WTC11 (cell line): ENCODE results near the gene ZSCAN10. TPM values are rescaled to one million over a fixed set of nuclear protein-coding genes. Genes with fewer than 3 reads are reported as not detected.
"Not testable (repeated sequence)": the region's sequence is repeated elsewhere in the genome, so short reads cannot be mapped to it uniquely, and the experiment has no call there.

Experiments
- ATAC-seq: fragments of 200-7000 bp; cut with Tn5 transposase; 2 replicates; pipeline ENCODE4 v1.10.0; 2021; ENCODE audit warnings: mild to moderate bottlenecking, moderate library complexity
- CTCF ChIA-PET: fragments of 300-600 bp; sonication (Branson Sonifier 250); formaldehyde crosslinking; loops from one replicate; lab custom pipeline; 2021; ENCODE audit warnings: antibody characterized with exemption; lab: Charles Lee
- POLR2A ChIA-PET: fragments of 350-600 bp; sonication (Branson Sonifier 250); formaldehyde crosslinking; loops from one replicate; lab custom pipeline; 2021; ENCODE audit warnings: antibody characterized with exemption; lab: Charles Lee
- DNase-seq: peaks from one replicate; pipeline ENCODE4 v3.0.0; 2021; ENCODE audit warnings: low spot score
- H3K27ac Mint-ChIP-seq: 2 replicates; pipeline ENCODE4 v1.8.0; 2021; ENCODE audit warnings: mixed read lengths
- H3K27me3 Mint-ChIP-seq: 2 replicates; pipeline ENCODE4 v1.8.0; 2021; ENCODE audit warnings: low read depth, mild to moderate bottlenecking, moderate library complexity, mixed read lengths
- H3K36me3 Mint-ChIP-seq: 2 replicates; pipeline ENCODE4 v1.8.0; 2021; ENCODE audit warnings: mixed read lengths
- H3K4me1 Mint-ChIP-seq: 2 replicates; pipeline ENCODE4 v1.8.0; 2022; ENCODE audit warnings: mixed read lengths
- H3K4me3 Mint-ChIP-seq: 2 replicates; pipeline ENCODE4 v1.8.0; 2021; ENCODE audit warnings: mild to moderate bottlenecking, moderate library complexity, mixed read lengths
- H3K9me3 Mint-ChIP-seq: 2 replicates; pipeline ENCODE4 v1.8.0; 2021; ENCODE audit warnings: mixed read lengths
- ATF1 ChIP-seq: sonication (generic); formaldehyde crosslinking; IDR thresholded peaks from 2 replicates; pipeline ENCODE4 v1.8.1; 2023; ENCODE audit warnings: mild to moderate bottlenecking, moderate library complexity, missing genetic modification reagents
- ATF3 ChIP-seq: sonication (generic); formaldehyde crosslinking; conservative IDR thresholded peaks from 2 replicates; pipeline ENCODE4 v1.8.1; 2022; ENCODE audit warnings: mild to moderate bottlenecking, missing genetic modification reagents
- CREM ChIP-seq: sonication (generic); formaldehyde crosslinking; IDR thresholded peaks from 2 replicates; pipeline ENCODE4 v1.8.1; 2022; ENCODE audit warnings: mild to moderate bottlenecking, missing genetic modification reagents, moderate library complexity
- FOXK1 ChIP-seq: sonication (generic); formaldehyde crosslinking; IDR thresholded peaks from 2 replicates; pipeline ENCODE4 v1.8.0; 2022; ENCODE audit warnings: mild to moderate bottlenecking, moderate library complexity, missing genetic modification reagents
- FOXP4 ChIP-seq: sonication (generic); formaldehyde crosslinking; IDR thresholded peaks from 2 replicates; pipeline ENCODE4 v1.8.0; 2022; ENCODE audit warnings: mild to moderate bottlenecking, missing genetic modification reagents
- HMGA2 ChIP-seq: fragments of 250-450 bp; sonication (Bioruptor Pico); IDR thresholded peaks from 2 replicates; pipeline ENCODE4 v1.4.0; 2021; ENCODE audit warnings: mild to moderate bottlenecking, moderate library complexity
- HMGXB4 ChIP-seq: sonication (generic); formaldehyde crosslinking; IDR thresholded peaks from 2 replicates; pipeline ENCODE4 v1.8.1; 2023; ENCODE audit warnings: mild to moderate bottlenecking, moderate library complexity, missing genetic modification reagents
- MLX ChIP-seq: sonication (generic); formaldehyde crosslinking; IDR thresholded peaks from 2 replicates; pipeline ENCODE4 v1.8.1; 2023; ENCODE audit warnings: mild to moderate bottlenecking, missing genetic modification reagents, moderate library complexity
- NFE2L1 ChIP-seq: sonication (generic); formaldehyde crosslinking; IDR thresholded peaks from 2 replicates; pipeline ENCODE4 v1.8.1; 2023; ENCODE audit warnings: missing genetic modification reagents
- NR3C1 ChIP-seq: sonication (generic); formaldehyde crosslinking; conservative IDR thresholded peaks from 2 replicates; pipeline ENCODE4 v1.8.1; 2023; ENCODE audit warnings: low read depth, mild to moderate bottlenecking, missing genetic modification reagents
- RORB ChIP-seq: fragments of 250-450 bp; sonication (Bioruptor Pico); IDR thresholded peaks from 2 replicates; pipeline ENCODE4 v1.9.0; 2021; ENCODE audit warnings: mild to moderate bottlenecking
- STAT6 ChIP-seq: sonication (generic); formaldehyde crosslinking; conservative IDR thresholded peaks from 2 replicates; pipeline ENCODE4 v1.8.1; 2023; ENCODE audit warnings: mild to moderate bottlenecking, low read depth, missing genetic modification reagents, moderate library complexity
- ZMAT4 ChIP-seq: fragments of 250-450 bp; sonication (Bioruptor Pico); IDR thresholded peaks from 2 replicates; pipeline ENCODE4 v1.9.0; 2021; ENCODE audit warnings: mild to moderate bottlenecking
- ZNF138 ChIP-seq: sonication (generic); formaldehyde crosslinking; conservative IDR thresholded peaks from 2 replicates; pipeline ENCODE4 v1.8.1; 2022; ENCODE audit warnings: mild to moderate bottlenecking, moderate library complexity, missing genetic modification reagents
- ZNF219 ChIP-seq: sonication (generic); formaldehyde crosslinking; IDR thresholded peaks from 2 replicates; pipeline ENCODE4 v1.8.0; 2023; ENCODE audit warnings: missing genetic modification reagents, mild to moderate bottlenecking, borderline replicate concordance
- ZNF232 ChIP-seq: sonication (generic); formaldehyde crosslinking; IDR thresholded peaks from 2 replicates; pipeline ENCODE4 v1.8.0; 2022; ENCODE audit warnings: mild to moderate bottlenecking, missing genetic modification reagents
- ZNF423 ChIP-seq: fragments of 250-450 bp; sonication (Bioruptor Pico); IDR thresholded peaks from 2 replicates; pipeline ENCODE4 v2.1.2; 2022; ENCODE audit warnings: mild to moderate bottlenecking, moderate library complexity
- ZNF512 ChIP-seq: sonication (generic); formaldehyde crosslinking; IDR thresholded peaks from 2 replicates; pipeline ENCODE4 v1.8.1; 2022; ENCODE audit warnings: missing genetic modification reagents, borderline replicate concordance
- ZSCAN18 ChIP-seq: fragments of 250-450 bp; sonication (Bioruptor Pico); IDR thresholded peaks from 2 replicates; pipeline ENCODE4 v2.1.2; 2022; ENCODE audit warnings: mild to moderate bottlenecking, moderate library complexity
- total RNA-seq: library from RNA; stranded (reverse); gene quantifications from 3 replicates; pipeline ENCODE4 v1.2.3, GENCODE V29; 2021

Gene ZSCAN10
- total RNA-seq, 1 experiment from 2014 or later: 263 TPM

- TF ChIP-seq ZNF232 (CRISPR knock-in tag) (no peak), ATF3 (CRISPR knock-in tag) (no peak), ZNF138 (CRISPR knock-in tag) (no peak), NFE2L1 (CRISPR knock-in tag) (no peak)
Measured at GRCh38 chr16:3140603-3141427, 41.7 kb upstream of the ZSCAN10 start (continued).

GRCh38 chr16:3139561-3139960 is 40.5 kb upstream of the ZSCAN10 start:
- H3K4me1 Mint-ChIP-seq, POLR2A ChIA-PET, ATAC-seq, H3K27ac Mint-ChIP-seq, H3K27me3 Mint-ChIP-seq, H3K9me3 Mint-ChIP-seq, H3K4me3 Mint-ChIP-seq, H3K36me3 Mint-ChIP-seq, DNase-seq: not testable (repeated sequence)
- CTCF ChIA-PET: interaction anchor here (1.1 to 1.3 kb wide), 2 partner anchors 10 to 11 kb away, joined by 4 to 5 read pairs; no protein-coding TSS in a partner anchor

- POLR2A ChIA-PET: no interaction called here
- H3K9me3 Mint-ChIP-seq: no peaks in the 10 kb centered on the region
- CTCF ChIA-PET: interaction anchor here (1.1 kb wide), 1 partner anchor 9 kb away, joined by 5 read pairs; no protein-coding TSS in a partner anchor
- ATAC-seq: no peak
- H3K27ac Mint-ChIP-seq: no peak overlapping the region
- H3K4me1 Mint-ChIP-seq: peaks cover 9% of the 10 kb centered on the region; the same call in 1 of the 2 replicates
- H3K27me3 Mint-ChIP-seq: no peaks in the 10 kb centered on the region
- no peak for DNase-seq
- H3K4me3 Mint-ChIP-seq: no peak overlapping the region
- peaks cover 7% of the 10 kb centered on the region; the same call in 1 of the 2 replicates for H3K36me3 Mint-ChIP-seq
- TF ChIP-seq CREM (no peak), ZMAT4 (CRISPR knock-in tag) (no peak), STAT6 (CRISPR knock-in tag) (no peak), ZNF512 (CRISPR knock-in tag) (no peak), NR3C1 (no peak), HMGXB4 (CRISPR knock-in tag) (no peak), MLX (CRISPR knock-in tag) (no peak), FOXK1 (CRISPR knock-in tag) (no peak), ZNF423 (no peak), ATF1 (CRISPR knock-in tag) (no peak), HMGA2 (CRISPR knock-in tag) (no peak), FOXP4 (CRISPR knock-in tag) (no peak), ZNF219 (CRISPR knock-in tag) (no peak), RORB (CRISPR knock-in tag) (no peak), ZSCAN18 (CRISPR knock-in tag) (no peak)
Measured at GRCh38 chr16:3138823-3139426, 39.8 kb upstream of the ZSCAN10 start.
